ENCODE data around the gene ERG.

- TF ChIP-seq CTCF (IDR thresholded peaks at IDR 0.05 in 2 of 3, conservative IDR thresholded peaks at IDR 0.05 in 1 of 3; ENCODE audit: insufficient read depth in 2 of 3, low read depth in 1 of 3, low read length in 3 of 3): no peak
- no peak for TF ChIP-seq U2AF2 (optimal IDR thresholded peaks at IDR 0.05; ENCODE audit: low read depth, low read length)
- no peak for TF ChIP-seq E2F1 (CRISPR knock-in tag; IDR thresholded peaks at IDR 0.05)
- TF ChIP-seq JUND (IDR thresholded peaks at IDR 0.05; ENCODE audit: borderline replicate concordance, low read depth, low read length): no peak
- no peak for TF ChIP-seq JUND (tag; IDR thresholded peaks at IDR 0.05; ENCODE audit: borderline replicate concordance, low read depth, low read length)
- TF ChIP-seq TAL1 (IDR thresholded peaks at IDR 0.05): no peak
- TF ChIP-seq SP2 (IDR thresholded peaks at IDR 0.05; ENCODE audit: extremely low read depth, low read depth, low read length, poor library complexity, severe bottlenecking): no peak
- no peak for TF ChIP-seq PTTG1 (tag; IDR thresholded peaks at IDR 0.05; ENCODE audit: low read depth)
- no peak for TF ChIP-seq HNRNPL (IDR thresholded peaks at IDR 0.05; ENCODE audit: low read depth, low read length)
- TF ChIP-seq TBL1XR1 (IDR thresholded peaks at IDR 0.05; ENCODE audit: low read length in 2 of 2): no peak
- TF ChIP-seq ZBTB40 (IDR thresholded peaks at IDR 0.05): no peak
- no peak for TF ChIP-seq ZBTB40 (CRISPR knock-in tag; IDR thresholded peaks at IDR 0.05)
- TF ChIP-seq CREB1 (IDR thresholded peaks at IDR 0.05): no peak
- TF ChIP-seq CREB1 (CRISPR knock-in tag; IDR thresholded peaks at IDR 0.05): no peak
- no peak for TF ChIP-seq TAF1 (IDR thresholded peaks at IDR 0.05; ENCODE audit: control insufficient read depth, extremely low read depth, insufficient read depth, low read length, severe bottlenecking)
These were observed 120.8 kb downstream of the ERG start for GRCh38 chr21:38377165-38378088.
